Stimulated activated CD4-positive, alpha-beta T cell treated with anti-CD3 and anti-CD28 coated beads, Interleukin-1b, Interleukin-23, amount 100 ng/mL, for 24 hours (primary cell): ENCODE results near the gene GORASP2.

Source experiments
- DNase-seq, 4 experiments: peaks; one replicate each; pipeline ENCODE4 v3.0.0-alpha.2; 2020; ENCODE audit warnings: low read depth in 4 of 4, low spot score in 1 of 4

Gene GORASP2

GRCh38 chr2:170991398-170992182 is 62.5 kb downstream of the GORASP2 start:
- DNase-seq = no peak

GRCh38 chr2:170996316-170996715 is 67.3 kb downstream of the GORASP2 start:
- no peak for DNase-seq

GRCh38 chr2:170997893-170998597 is 69.0 kb downstream of the GORASP2 start:
- no peak for DNase-seq

GRCh38 chr2:170999654-171000053 is 70.6 kb downstream of the GORASP2 start:
- no peak for DNase-seq

GRCh38 chr2:171004363-171004762 is 75.3 kb downstream of the GORASP2 start:
- DNase-seq = no peak

- DNase-seq = no peak
Observed at GRCh38 chr2:171004833-171005232, 75.8 kb downstream of the GORASP2 start.

GRCh38 chr2:171008550-171009205 is 79.6 kb downstream of the GORASP2 start:
- DNase-seq = no peak

- no peak for DNase-seq
Observed at GRCh38 chr2:171009386-171009785, 80.3 kb downstream of the GORASP2 start.

GRCh38 chr2:171013851-171014250 is 84.8 kb downstream of the GORASP2 start:
- DNase-seq = no peak

- DNase-seq = no peak
Observed at GRCh38 chr2:171016125-171016524, 87.1 kb downstream of the GORASP2 start.
